GM23248 (cell line): ENCODE data around the gene ADAMTSL3.

Source experiments
- EZH2 ChIP-seq: fragments of 200-600 bp; sonication (generic); IDR thresholded peaks from 2 replicates; pipeline ENCODE4 v1.6.1; 2018; ENCODE audit warnings: antibody characterized with exemption, mild to moderate bottlenecking; ENCODE audit not compliant: insufficient read depth, poor library complexity, severe bottlenecking
- EZH2phosphoT487 ChIP-seq: fragments of 200-600 bp; sonication (generic); IDR thresholded peaks from 2 replicates; pipeline ENCODE4 v1.6.1; 2018; ENCODE audit warnings: antibody characterized with exemption, moderate library complexity, mild to moderate bottlenecking, low read depth; ENCODE audit not compliant: insufficient read depth

DNA sequence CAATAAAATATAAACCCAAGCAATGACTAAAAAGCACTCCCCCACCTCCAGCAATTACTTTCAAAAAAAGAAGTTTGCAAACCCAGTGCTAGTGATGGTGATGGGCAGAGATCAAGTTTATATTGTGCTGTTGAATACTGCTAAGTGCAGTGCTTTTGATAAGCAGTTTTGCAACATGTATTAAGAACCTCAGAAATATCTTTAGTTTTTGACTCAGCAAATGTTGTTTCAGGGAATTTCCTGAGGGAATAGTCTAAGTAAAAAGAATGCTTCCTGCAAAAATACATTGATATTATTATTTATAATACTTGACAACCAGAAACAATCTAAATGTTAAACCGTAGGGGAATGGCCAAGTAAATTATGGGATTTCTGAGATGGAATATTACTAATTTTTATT lies 69.3 kb downstream of the ADAMTSL3 start:
- TF ChIP-seq EZH2phosphoT487 (no peak), EZH2 (no peak)
